GM10266 (cell line): ENCODE data around the gene TCF7L1.
"Not testable (repeated sequence)": the region's sequence is repeated elsewhere in the genome, so short reads cannot be mapped to it uniquely, and the experiment has no call there.

Experiments
- DNase-seq: peaks from one replicate; pipeline ENCODE4 v3.0.0; 2012; ENCODE audit errors: extremely low spot score
- CTCF ChIP-seq: IDR thresholded peaks from 2 replicates; pipeline ENCODE4 v1.5.1; 2012; ENCODE audit warnings: mild to moderate bottlenecking, low read depth; ENCODE audit not compliant: control insufficient read depth, insufficient read depth; ENCODE audit errors: missing control alignments

Gene TCF7L1

GRCh38 chr2:85191157-85191556 is 58.0 kb downstream of the TCF7L1 start:
- DNase-seq, result no peak
- TF ChIP-seq CTCF, result no peak

GRCh38 chr2:85194780-85195480 is 61.7 kb downstream of the TCF7L1 start:
- no peak for TF ChIP-seq CTCF
- no peak for DNase-seq

GRCh38 chr2:85195956-85196355 is 62.8 kb downstream of the TCF7L1 start:
- TF ChIP-seq CTCF, result no peak
- DNase-seq, result no peak

- no peak for TF ChIP-seq CTCF
- no peak for DNase-seq
These were observed 66.5 kb downstream of the TCF7L1 start for GRCh38 chr2:85199698-85200097.

GRCh38 chr2:85209887-85210286 is 76.7 kb downstream of the TCF7L1 start:
- DNase-seq, result no peak
- no peak for TF ChIP-seq CTCF

GRCh38 chr2:85210511-85210910 is 77.3 kb downstream of the TCF7L1 start:
- no peak for TF ChIP-seq CTCF
- no peak for DNase-seq

GRCh38 chr2:85211606-85212005 is 78.4 kb downstream of the TCF7L1 start:
- not testable (repeated sequence) for DNase-seq

- DNase-seq, result no peak
- TF ChIP-seq CTCF, result no peak
These were observed 79.6 kb downstream of the TCF7L1 start for GRCh38 chr2:85212841-85213240.
